Testis (tissue), 2 donors: ENCODE results near the gene MYO1F.

Experiments used
- POLR2A ChIP-seq: fragments of 450-650 bp; IDR thresholded peaks from one replicate; pipeline ENCODE4 v1.6.1; 2017; ENCODE audit warnings: antibody characterized with exemption, mild to moderate bottlenecking, moderate library complexity
- TF ChIP-seq, protein P1 (sequence below), 3 experiments: fragments of 450-650 bp in 2 of 3; fragments of 200-600 bp in 1 of 3; sonication (generic) in 1 of 3; IDR thresholded peaks; one replicate each; pipeline ENCODE4 v1.5.1; 2016 to 2019; ENCODE audit warnings: antibody characterized with exemption in 3 of 3, mild to moderate bottlenecking in 2 of 3, moderate library complexity in 1 of 3

- TF ChIP-seq, protein P1, sequence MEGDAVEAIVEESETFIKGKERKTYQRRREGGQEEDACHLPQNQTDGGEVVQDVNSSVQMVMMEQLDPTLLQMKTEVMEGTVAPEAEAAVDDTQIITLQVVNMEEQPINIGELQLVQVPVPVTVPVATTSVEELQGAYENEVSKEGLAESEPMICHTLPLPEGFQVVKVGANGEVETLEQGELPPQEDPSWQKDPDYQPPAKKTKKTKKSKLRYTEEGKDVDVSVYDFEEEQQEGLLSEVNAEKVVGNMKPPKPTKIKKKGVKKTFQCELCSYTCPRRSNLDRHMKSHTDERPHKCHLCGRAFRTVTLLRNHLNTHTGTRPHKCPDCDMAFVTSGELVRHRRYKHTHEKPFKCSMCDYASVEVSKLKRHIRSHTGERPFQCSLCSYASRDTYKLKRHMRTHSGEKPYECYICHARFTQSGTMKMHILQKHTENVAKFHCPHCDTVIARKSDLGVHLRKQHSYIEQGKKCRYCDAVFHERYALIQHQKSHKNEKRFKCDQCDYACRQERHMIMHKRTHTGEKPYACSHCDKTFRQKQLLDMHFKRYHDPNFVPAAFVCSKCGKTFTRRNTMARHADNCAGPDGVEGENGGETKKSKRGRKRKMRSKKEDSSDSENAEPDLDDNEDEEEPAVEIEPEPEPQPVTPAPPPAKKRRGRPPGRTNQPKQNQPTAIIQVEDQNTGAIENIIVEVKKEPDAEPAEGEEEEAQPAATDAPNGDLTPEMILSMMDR (IDR thresholded peaks at IDR 0.05), result no peak
- TF ChIP-seq POLR2A, result no peak
Observed at GRCh38 chr19:8576273-8576993, 809 bp downstream of the MYO1F start.
